Fibroblast of lung (primary cell): ENCODE results near the gene SLC4A1AP. TPM values are rescaled to one million over a fixed set of nuclear protein-coding genes. Genes with fewer than 3 reads are reported as not detected.

Source experiments
- DNase-seq, 2 donors: peaks; one replicate each; pipeline versions ENCODE4 v3.0.0 to v3.0.0-alpha.2; 2010; ENCODE audit warnings: low read depth in 2 of 2
- H2AFZ ChIP-seq: 2 replicates; pipeline ENCODE4 v1.5.1; 2012; ENCODE audit warnings: low read length, control low read depth, inconsistent platforms
- H3K27ac ChIP-seq: 2 replicates; pipeline ENCODE4 v1.5.1; 2011; ENCODE audit warnings: low read length, control low read depth; ENCODE audit not compliant: insufficient read depth
- H3K27me3 ChIP-seq: 2 replicates; pipeline ENCODE4 v1.5.1; 2011; ENCODE audit warnings: mild to moderate bottlenecking, low read length; ENCODE audit not compliant: control insufficient read depth, insufficient read depth
- H3K36me3 ChIP-seq: 2 replicates; pipeline ENCODE4 v1.5.1; 2011; ENCODE audit warnings: low read length; ENCODE audit not compliant: control insufficient read depth, insufficient read depth
- H3K4me1 ChIP-seq: 2 replicates; pipeline ENCODE4 v1.5.1; 2011; ENCODE audit warnings: low read length; ENCODE audit not compliant: control insufficient read depth, insufficient read depth; ENCODE audit errors: extremely low read depth
- H3K4me2 ChIP-seq: 2 replicates; pipeline ENCODE4 v1.5.1; 2011; ENCODE audit warnings: low read length, control low read depth; ENCODE audit not compliant: insufficient read depth; ENCODE audit errors: extremely low read depth
- H3K4me3 ChIP-seq, 4 experiments: fragments of 200-600 bp in 1 of 4; sonication (generic) in 1 of 4; replicated peaks in 1 of 4; 2 replicates each; pipeline ENCODE4 v1.5.1; 2011 to 2016; ENCODE audit warnings: low read length in 4 of 4, low read depth in 3 of 4, mild to moderate bottlenecking in 3 of 4, control low read depth in 2 of 4, inconsistent platforms in 1 of 4, mixed read lengths in 1 of 4; ENCODE audit not compliant: insufficient read depth in 1 of 4; ENCODE audit errors: control extremely low read depth in 1 of 4
- H3K79me2 ChIP-seq: 2 replicates; pipeline ENCODE4 v1.5.1; 2012; ENCODE audit warnings: mild to moderate bottlenecking, low read length, inconsistent platforms; ENCODE audit not compliant: control insufficient read depth, insufficient read depth
- H3K9ac ChIP-seq: 2 replicates; pipeline ENCODE4 v1.5.1; 2011; ENCODE audit warnings: mild to moderate bottlenecking, low read length, control low read depth; ENCODE audit not compliant: insufficient read depth
- H3K9me3 ChIP-seq: 2 replicates; pipeline ENCODE4 v1.5.1; 2012; ENCODE audit warnings: low read depth, low read length; ENCODE audit not compliant: control insufficient read depth, insufficient read depth
- H4K20me1 ChIP-seq: 2 replicates; pipeline ENCODE4 v1.5.1; 2011; ENCODE audit warnings: low read length; ENCODE audit not compliant: control insufficient read depth, insufficient read depth; ENCODE audit errors: extremely low read depth
- EZH2 ChIP-seq: IDR thresholded peaks from 2 replicates; pipeline ENCODE4 v1.5.1; 2012; ENCODE audit warnings: low read length, control low read depth, mild to moderate bottlenecking; ENCODE audit errors: missing control alignments
- polyA plus RNA-seq, 2 donors: library from polyadenylated mRNA; depleted of rRNA in 1 of 2; stranded (reverse) in 1 of 2; unstranded in 1 of 2; fragments of >200 nt; gene quantifications; 2 replicates each; pipeline ENCODE4 v1.2.1, GENCODE V29; 2011 to 2012; ENCODE audit warnings: missing spikeins in 1 of 2
- total RNA-seq: library from RNA; depleted of rRNA; stranded (reverse); fragments of >200 nt; gene quantifications from 2 replicates; pipeline ENCODE4 v1.2.1, GENCODE V29; 2014
- TF ChIP-seq, protein P1 (sequence below), 2 donors: IDR thresholded peaks in 1 of 2; conservative IDR thresholded peaks in 1 of 2; 1 replicate in 1 of 2; 2 replicates in 1 of 2; pipeline ENCODE4 v1.5.1; 2011 to 2012; ENCODE audit warnings: low read length in 2 of 2, control low read depth in 1 of 2, inconsistent platforms in 1 of 2, low read depth in 1 of 2, mild to moderate bottlenecking in 1 of 2

The SLC4A1AP gene
- total and polyA plus RNA-seq, 2 donors (not counting 1 experiment from before 2014, with no cell fraction given) = 15.2 to 28.4 TPM

DNA sequence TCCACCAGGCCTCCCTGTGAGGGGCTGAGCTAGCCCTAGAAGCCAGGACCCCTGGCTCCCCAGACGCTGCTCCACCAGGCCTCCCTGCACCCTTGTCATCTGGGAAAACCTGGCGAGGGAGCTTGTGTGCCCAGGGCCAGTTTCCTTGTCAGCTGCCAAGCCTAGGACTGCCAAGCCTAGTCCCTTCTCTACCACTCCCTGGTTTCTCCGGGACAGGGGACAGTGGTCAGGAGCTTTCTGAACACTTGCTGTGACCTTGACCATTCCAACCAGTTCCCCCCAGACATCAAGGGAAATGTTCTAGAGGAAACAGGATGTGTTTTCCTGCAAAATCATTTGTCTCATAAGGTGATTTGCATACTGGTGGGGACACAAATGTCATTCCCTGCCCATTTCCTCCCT is 66.6 kb downstream of the SLC4A1AP start:
- H4K20me1 ChIP-seq = no peaks in the 10 kb centered on the region
- H3K79me2 ChIP-seq = no peaks in the 10 kb centered on the region
- no peak overlapping the region for H3K9ac ChIP-seq
- DNase-seq = no peak
- no peaks in the 10 kb centered on the region for H3K27me3 ChIP-seq
- H2AFZ ChIP-seq = no peak overlapping the region
- H3K4me2 ChIP-seq = no peak overlapping the region
- no peak overlapping the region for H3K4me3 ChIP-seq
- no peaks in the 10 kb centered on the region for H3K36me3 ChIP-seq
- no peak overlapping the region for H3K27ac ChIP-seq
- peaks cover 8% of the 10 kb centered on the region for H3K4me1 ChIP-seq
- TF ChIP-seq, protein P1, sequence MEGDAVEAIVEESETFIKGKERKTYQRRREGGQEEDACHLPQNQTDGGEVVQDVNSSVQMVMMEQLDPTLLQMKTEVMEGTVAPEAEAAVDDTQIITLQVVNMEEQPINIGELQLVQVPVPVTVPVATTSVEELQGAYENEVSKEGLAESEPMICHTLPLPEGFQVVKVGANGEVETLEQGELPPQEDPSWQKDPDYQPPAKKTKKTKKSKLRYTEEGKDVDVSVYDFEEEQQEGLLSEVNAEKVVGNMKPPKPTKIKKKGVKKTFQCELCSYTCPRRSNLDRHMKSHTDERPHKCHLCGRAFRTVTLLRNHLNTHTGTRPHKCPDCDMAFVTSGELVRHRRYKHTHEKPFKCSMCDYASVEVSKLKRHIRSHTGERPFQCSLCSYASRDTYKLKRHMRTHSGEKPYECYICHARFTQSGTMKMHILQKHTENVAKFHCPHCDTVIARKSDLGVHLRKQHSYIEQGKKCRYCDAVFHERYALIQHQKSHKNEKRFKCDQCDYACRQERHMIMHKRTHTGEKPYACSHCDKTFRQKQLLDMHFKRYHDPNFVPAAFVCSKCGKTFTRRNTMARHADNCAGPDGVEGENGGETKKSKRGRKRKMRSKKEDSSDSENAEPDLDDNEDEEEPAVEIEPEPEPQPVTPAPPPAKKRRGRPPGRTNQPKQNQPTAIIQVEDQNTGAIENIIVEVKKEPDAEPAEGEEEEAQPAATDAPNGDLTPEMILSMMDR (conservative IDR thresholded peaks at IDR 0.05 in 1 of 2, IDR thresholded peaks at IDR 0.05 in 1 of 2; ENCODE audit: low read depth in 1 of 2, low read length in 2 of 2) = no peak
- TF ChIP-seq EZH2 = no peak
- no peaks in the 10 kb centered on the region for H3K9me3 ChIP-seq

DNA sequence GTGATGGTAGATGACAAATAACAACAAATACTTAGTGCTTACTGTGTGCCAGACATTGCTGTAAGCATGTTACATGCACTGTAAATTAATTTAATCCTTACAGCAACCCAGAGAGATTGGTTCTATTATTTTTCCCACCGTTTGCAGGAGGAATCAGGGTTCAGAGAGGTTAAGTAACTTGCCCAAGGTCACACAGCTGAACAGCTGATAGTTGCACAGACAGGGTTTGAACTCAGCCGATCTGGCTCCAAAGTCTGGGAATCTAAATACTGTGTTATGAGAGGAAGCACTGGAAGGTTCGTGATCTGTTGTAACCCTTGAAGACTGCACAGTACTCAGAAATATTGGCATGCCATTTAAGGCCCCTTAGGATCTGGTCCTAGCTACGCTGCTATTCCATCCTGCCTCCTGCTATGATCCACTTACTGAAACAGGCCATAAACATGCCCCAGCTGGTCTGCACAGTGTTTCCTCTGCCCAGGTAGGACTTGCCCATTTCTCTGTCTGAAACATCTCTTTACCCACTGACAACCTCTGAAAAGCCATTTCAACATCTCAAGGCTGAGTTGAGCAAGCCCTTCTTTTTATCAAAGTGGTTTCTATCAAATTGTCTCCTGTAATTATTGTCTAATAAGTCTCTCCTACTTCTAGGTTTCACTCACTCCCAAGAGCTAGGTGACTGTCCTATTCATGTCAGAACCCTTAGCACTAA is 67.4 kb downstream of the SLC4A1AP start:
- peaks cover 3% of the 10 kb centered on the region for H3K4me1 ChIP-seq
- TF ChIP-seq, protein P1 (conservative IDR thresholded peaks at IDR 0.05 in 1 of 2, IDR thresholded peaks at IDR 0.05 in 1 of 2; ENCODE audit: low read depth in 1 of 2, low read length in 2 of 2) = no peak
- TF ChIP-seq EZH2 = no peak
- no peak overlapping the region for H3K4me2 ChIP-seq
- no peak overlapping the region for H3K4me3 ChIP-seq
- no peak overlapping the region for H3K27ac ChIP-seq
- no peaks in the 10 kb centered on the region for H4K20me1 ChIP-seq
- no peak overlapping the region for H2AFZ ChIP-seq
- H3K36me3 ChIP-seq = no peaks in the 10 kb centered on the region
- no peak overlapping the region for H3K9ac ChIP-seq
- no peaks in the 10 kb centered on the region for H3K27me3 ChIP-seq
- H3K79me2 ChIP-seq = no peaks in the 10 kb centered on the region
- no peaks in the 10 kb centered on the region for H3K9me3 ChIP-seq
- no peak for DNase-seq

DNA sequence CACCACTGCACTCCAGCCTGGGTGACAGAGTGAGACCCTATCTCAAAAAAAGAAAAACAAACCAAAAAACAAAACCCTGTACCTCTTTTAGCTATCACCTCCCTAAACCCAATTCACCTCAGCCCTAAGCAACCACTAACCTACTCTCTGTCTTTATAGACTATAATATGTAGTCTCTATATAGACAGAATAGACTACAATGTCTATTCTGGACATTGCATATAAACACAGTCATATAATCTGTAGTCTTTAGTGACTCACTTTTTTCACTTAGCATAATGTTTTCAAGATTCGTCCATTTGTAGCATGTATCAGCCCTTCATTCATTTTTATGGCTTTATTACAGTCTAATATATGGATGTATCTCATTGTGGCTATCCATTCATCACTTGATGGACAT is 70.6 kb downstream of the SLC4A1AP start:
- no peak for DNase-seq
- no peaks in the 10 kb centered on the region for H3K27me3 ChIP-seq
- H3K4me2 ChIP-seq = no peak overlapping the region
- H3K79me2 ChIP-seq = no peaks in the 10 kb centered on the region
- H3K4me1 ChIP-seq = peaks cover 3% of the 10 kb centered on the region
- no peak overlapping the region for H3K27ac ChIP-seq
- no peaks in the 10 kb centered on the region for H4K20me1 ChIP-seq
- no peaks in the 10 kb centered on the region for H3K36me3 ChIP-seq
- H3K9ac ChIP-seq = no peak overlapping the region
- H3K4me3 ChIP-seq = no peak overlapping the region
- no peak for TF ChIP-seq EZH2
- TF ChIP-seq, protein P1 (conservative IDR thresholded peaks at IDR 0.05 in 1 of 2, IDR thresholded peaks at IDR 0.05 in 1 of 2; ENCODE audit: low read depth in 1 of 2, low read length in 2 of 2) = no peak
- H3K9me3 ChIP-seq = no peaks in the 10 kb centered on the region
- no peak overlapping the region for H2AFZ ChIP-seq
